ENCODE results near the gene SRSF1.

SRSF1 gene

GRCh38 chr17:58019039-58019438 is 12.0 kb upstream of the SRSF1 start:
- DNase-seq (ENCODE audit: low read depth, low spot score), result no peak

- no peak for DNase-seq (ENCODE audit: low read depth, low spot score)
Observed at GRCh38 chr17:58010067-58010799, 3.2 kb upstream of the SRSF1 start.

GRCh38 chr17:58007781-58008706 is 998 bp upstream of the SRSF1 start:
- no peak for DNase-seq (ENCODE audit: low read depth, low spot score)

GRCh38 chr17:58006560-58006923 is 504 bp downstream of the SRSF1 start:
- DNase-seq (ENCODE audit: low read depth, low spot score), result no peak

- no peak for DNase-seq (ENCODE audit: low read depth, low spot score)
Observed at GRCh38 chr17:58005728-58006559, 1.1 kb downstream of the SRSF1 start.

- DNase-seq (ENCODE audit: low read depth, low spot score), result no peak
Observed at GRCh38 chr17:58005031-58005727, 1.9 kb downstream of the SRSF1 start.

- DNase-seq (ENCODE audit: low read depth, low spot score), result no peak
Observed at GRCh38 chr17:58004060-58004459, 3.0 kb downstream of the SRSF1 start.

GRCh38 chr17:58002973-58003372 is 4.1 kb downstream of the SRSF1 start:
- DNase-seq (ENCODE audit: low read depth, low spot score), result no peak

- no peak for DNase-seq (ENCODE audit: low read depth, low spot score)
Observed at GRCh38 chr17:58002154-58002948, 4.7 kb downstream of the SRSF1 start.

GRCh38 chr17:58001461-58002124 is 5.5 kb downstream of the SRSF1 start:
- no peak for DNase-seq (ENCODE audit: low read depth, low spot score)

- no peak for DNase-seq (ENCODE audit: low read depth, low spot score)
Observed at GRCh38 chr17:57999496-58000017, 7.5 kb downstream of the SRSF1 start.

GRCh38 chr17:57999010-57999495 is 8.0 kb downstream of the SRSF1 start:
- DNase-seq (ENCODE audit: low read depth, low spot score), result no peak

- no peak for DNase-seq (ENCODE audit: low read depth, low spot score)
Observed at GRCh38 chr17:57997085-57997809, 9.8 kb downstream of the SRSF1 start.

GRCh38 chr17:57995076-57995956 is 11.7 kb downstream of the SRSF1 start:
- DNase-seq (ENCODE audit: low read depth, low spot score), result no peak

GRCh38 chr17:57994436-57994835 is 12.6 kb downstream of the SRSF1 start:
- no peak for DNase-seq (ENCODE audit: low read depth, low spot score)

GRCh38 chr17:57993471-57994365 is 13.3 kb downstream of the SRSF1 start:
- DNase-seq (ENCODE audit: low read depth, low spot score), result no peak

GRCh38 chr17:57991537-57991936 is 15.5 kb downstream of the SRSF1 start:
- no peak for DNase-seq (ENCODE audit: low read depth, low spot score)
